Esophagus muscularis mucosa (tissue), 4 donors: ENCODE measurements around the gene EIF4G2. TPM values are rescaled to one million over a fixed set of nuclear protein-coding genes. Genes with fewer than 3 reads are reported as not detected.

Experiments
- DNase-seq: peaks from one replicate; pipeline ENCODE4 v3.0.0-alpha.2; 2017; ENCODE audit errors: extremely low spot score
- H3K27ac ChIP-seq, 4 donors: fragments of 200-600 bp; sonication (generic); replicated peaks in 1 of 4; 1 replicate in 3 of 4; 2 replicates in 1 of 4; pipeline ENCODE4 v1.5.1; 2016 to 2019; ENCODE audit warnings: mild to moderate bottlenecking in 1 of 4
- H3K27me3 ChIP-seq, 4 donors: fragments of 200-600 bp; sonication (generic); one replicate each; pipeline versions ENCODE4 v1.5.1 to v1.6.0; 2016 to 2019
- H3K36me3 ChIP-seq, 4 donors: fragments of 200-600 bp; sonication (generic); one replicate each; pipeline ENCODE4 v1.5.1; 2016 to 2019
- H3K4me1 ChIP-seq, 4 donors: fragments of 200-600 bp; sonication (generic); one replicate each; pipeline ENCODE4 v1.5.1; 2016 to 2019
- H3K4me3 ChIP-seq, 4 donors: fragments of 200-600 bp; sonication (generic); 1 replicate in 2 of 4; 2 replicates in 2 of 4; pipeline ENCODE4 v1.5.1; 2016 to 2019; ENCODE audit warnings: mild to moderate bottlenecking in 4 of 4, moderate library complexity in 1 of 4
- H3K9me3 ChIP-seq, 4 donors: fragments of 200-600 bp; sonication (generic); 1 replicate in 3 of 4; 2 replicates in 1 of 4; pipeline ENCODE4 v1.5.1; 2016 to 2019
- CTCF ChIP-seq, 3 experiments: fragments of 200-600 bp in 2 of 3; fragments of 450-650 bp in 1 of 3; sonication (generic) in 2 of 3; IDR thresholded peaks; one replicate each; pipeline ENCODE4 v1.5.1; 2017 to 2019; ENCODE audit warnings: antibody characterized with exemption in 3 of 3, mild to moderate bottlenecking in 2 of 3, moderate library complexity in 1 of 3
- EP300 ChIP-seq: sonication (generic); formaldehyde crosslinking; IDR thresholded peaks from one replicate; pipeline ENCODE4 v1.6.1; 2017; ENCODE audit warnings: antibody characterized with exemption
- POLR2A ChIP-seq: fragments of 450-650 bp; IDR thresholded peaks from one replicate; pipeline ENCODE4 v1.6.1; 2017; ENCODE audit warnings: antibody characterized with exemption, moderate library complexity, mild to moderate bottlenecking, low read depth
- POLR2AphosphoS5 ChIP-seq, 2 donors: sonication (generic); formaldehyde crosslinking; IDR thresholded peaks; one replicate each; pipeline ENCODE4 v1.6.1; 2017; ENCODE audit warnings: antibody characterized with exemption in 2 of 2
- WGBS: methylation state at CpG from one replicate; pipeline ENCODE4 v1.1.5; 2018; 5-methylcytosine and 5-hydroxymethylcytosine counted together
- intact Hi-C: fragments of 100-400 bp; cut with DNase I; formaldehyde crosslinking; loops from one replicate; pipeline ENCODE4 v1.15.1; 2023
- total RNA-seq, 4 donors: library from RNA; depleted of rRNA; stranded (reverse); fragments of >200 nt; gene quantifications; one replicate each; pipeline versions ENCODE4 v1.1.0 to v1.2.1, GENCODE V29; 2016

The EIF4G2 gene
- total RNA-seq, 4 donors from 2014 or later, result 508 to 734 (median 592) TPM

- peak overlapping the region; percentile 88 to 99 (median 99) for H3K27ac ChIP-seq
- DNase-seq, result no peak
- peak overlapping the region; percentile 61 to 96 (median 94) for H3K4me3 ChIP-seq
- TF ChIP-seq CTCF (IDR thresholded peaks at IDR 0.05) (no peak), EP300 (no peak), POLR2AphosphoS5 (IDR thresholded peaks at IDR 0.05) (no peak), POLR2A (no peak)
- intact Hi-C loops, result loop anchor here (2.0 kb wide), 2 partner anchors 47 to 121 kb away; no protein-coding TSS in a partner anchor
- no peaks in the 10 kb centered on the region for H3K9me3 ChIP-seq
- H3K4me1 ChIP-seq, result peaks cover 30 to 37% (median 36%) of the 10 kb centered on the region in 4 donors
- WGBS, result 3% methylated on average over 22 of the region's 29 CpGs
- no peaks in the 10 kb centered on the region for H3K27me3 ChIP-seq
- H3K36me3 ChIP-seq, result peaks cover 23 to 30% (median 24%) of the 10 kb centered on the region in 4 donors
These were observed 841 bp upstream of the EIF4G2 start for GRCh38 chr11:10809373-10810160.

DNA sequence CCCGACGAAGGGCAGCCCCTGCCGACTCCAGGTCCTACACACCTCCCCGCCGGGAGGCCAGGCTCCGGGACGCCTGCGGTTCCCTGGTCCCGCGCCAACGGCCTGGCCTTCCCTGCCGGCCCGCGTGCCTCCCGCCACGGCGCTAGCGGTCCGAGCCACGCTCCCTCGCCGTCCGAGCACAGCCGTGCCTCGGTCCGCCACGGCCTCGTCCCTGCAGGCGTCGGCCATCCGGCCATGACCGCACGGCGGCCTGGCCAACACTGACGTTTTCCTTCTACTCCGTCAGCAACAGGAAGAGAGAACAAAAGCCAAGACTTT is 532 bp downstream of the EIF4G2 start:
- no peak for TF ChIP-seq POLR2A
- TF ChIP-seq EP300, result no peak
- TF ChIP-seq POLR2AphosphoS5 (IDR thresholded peaks at IDR 0.05), result peak in 1 of 2 donors; percentile 12
- no peak for TF ChIP-seq CTCF (IDR thresholded peaks at IDR 0.05)
- Histone ChIP-seq H3K36me3 (peaks cover 36 to 43% (median 38%) of the 10 kb centered on the region in 4 donors), H3K27me3 (no peaks in the 10 kb centered on the region), H3K27ac (peak overlapping the region; percentile 88 to 99 (median 99)), H3K9me3 (no peaks in the 10 kb centered on the region), H3K4me3 (peak overlapping the region; percentile 61 to 96 (median 94)), H3K4me1 (peaks cover 39 to 50% (median 44%) of the 10 kb centered on the region in 4 donors)
- DNase-seq, result no peak
- intact Hi-C loops, result loop anchor here (2.0 kb wide), 2 partner anchors 49 to 123 kb away; no protein-coding TSS in a partner anchor
- under 1% methylated on average over 35 of the region's 36 CpGs for WGBS

GRCh38 chr11:10807493-10808234 is 1.1 kb downstream of the EIF4G2 start:
- Histone ChIP-seq H3K36me3 (peaks cover 42 to 49% (median 43%) of the 10 kb centered on the region in 4 donors), H3K27me3 (no peaks in the 10 kb centered on the region), H3K9me3 (no peaks in the 10 kb centered on the region), H3K27ac (peak overlapping the region; percentile 88 to 99 (median 99)), H3K4me1 (peaks cover 39 to 53% (median 47%) of the 10 kb centered on the region in 4 donors), H3K4me3 (peak overlapping the region; percentile 61 to 96 (median 94))
- no peak for TF ChIP-seq POLR2A
- TF ChIP-seq POLR2AphosphoS5 (IDR thresholded peaks at IDR 0.05), result peak in 1 of 2 donors; percentile 31
- no peak for DNase-seq
- WGBS, result under 1% methylated on average over 23 of the region's 39 CpGs
- intact Hi-C loops, result loop anchor here (2.0 kb wide), 2 partner anchors 49 to 123 kb away; no protein-coding TSS in a partner anchor

GRCh38 chr11:10806206-10806605 is 2.5 kb downstream of the EIF4G2 start:
- TF ChIP-seq POLR2AphosphoS5 (IDR thresholded peaks at IDR 0.05) (no peak), EP300 (no peak), POLR2A (no peak), CTCF (IDR thresholded peaks at IDR 0.05) (no peak)
- intact Hi-C loops, result no loop called here
- Histone ChIP-seq H3K4me1 (peaks cover 50 to 66% (median 55%) of the 10 kb centered on the region in 4 donors), H3K27ac (peak overlapping the region in 3 of 4 donors; percentile 88 to 99 (median 99)), H3K36me3 (peaks cover 56 to 63% (median 58%) of the 10 kb centered on the region in 4 donors), H3K27me3 (no peaks in the 10 kb centered on the region), H3K4me3 (peak overlapping the region; percentile 61 to 96 (median 94)), H3K9me3 (no peaks in the 10 kb centered on the region)
- DNase-seq, result no peak
- WGBS, result 72% methylated on average over 4 of the region's 4 CpGs

DNA sequence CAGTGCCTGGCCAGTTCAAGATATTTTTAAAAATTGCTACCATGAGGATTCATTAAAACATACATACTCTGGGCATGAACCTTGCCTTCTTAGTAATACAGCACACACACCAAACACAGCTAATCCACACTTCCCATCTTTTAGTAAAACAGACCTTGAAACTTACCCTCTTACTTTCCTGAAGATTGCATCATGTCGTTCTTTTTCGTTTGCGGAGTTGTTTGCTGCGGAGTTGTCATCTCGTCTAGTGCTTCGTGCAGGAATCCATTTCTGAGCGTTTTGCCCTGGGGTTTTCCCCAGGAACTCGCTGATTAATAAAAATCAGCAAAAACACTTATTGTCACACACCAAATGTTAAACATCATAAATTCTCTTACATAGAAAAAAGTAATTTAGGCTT is 3.0 kb downstream of the EIF4G2 start:
- Histone ChIP-seq H3K9me3 (no peaks in the 10 kb centered on the region), H3K27me3 (no peaks in the 10 kb centered on the region), H3K27ac (peak overlapping the region in 2 of 4 donors; percentile 24 to 25), H3K4me3 (peak overlapping the region in 1 of 4 donors; percentile 94), H3K4me1 (peaks cover 50 to 67% (median 55%) of the 10 kb centered on the region in 4 donors), H3K36me3 (peaks cover 61 to 68% (median 63%) of the 10 kb centered on the region in 4 donors)
- no peak for DNase-seq
- WGBS, result 80% methylated on average over 8 of the region's 8 CpGs
- TF ChIP-seq POLR2A (no peak), EP300 (no peak), CTCF (IDR thresholded peaks at IDR 0.05) (no peak), POLR2AphosphoS5 (IDR thresholded peaks at IDR 0.05) (no peak)
- intact Hi-C loops, result no loop called here
